Measurements from ENCODE around the gene INSL6. TPM values are rescaled to one million over a fixed set of nuclear protein-coding genes. Genes with fewer than 3 reads are reported as not detected.

Gene INSL6
- total and polyA plus RNA-seq, 2 of the 8 experiments (the other 6 are each of a cell fraction or from before 2014, with no cell fraction given) = not detected

GRCh38 chr9:5122516-5122915 is 62.9 kb downstream of the INSL6 start:
- H2BK20ac ChIP-seq (ENCODE audit: low read length) = no peak overlapping the region
- DNase-seq (ENCODE audit: low read depth in 1 of 2, low spot score in 2 of 2) (no peak), FAIRE-seq (no peak)
- H3K23me2 ChIP-seq (ENCODE audit: low read depth, low read length) = no peaks in the 10 kb centered on the region
- no peak overlapping the region for H3K4me3 ChIP-seq (ENCODE audit: extremely low read depth in 1 of 4, insufficient read depth in 2 of 4, low read depth in 3 of 4, low read length in 4 of 4)
- H2BK12ac ChIP-seq (ENCODE audit: low read depth, low read length) = no peak overlapping the region
- H3K79me2 ChIP-seq (ENCODE audit: control insufficient read depth in 1 of 2, insufficient read depth in 2 of 2, low read length in 2 of 2) = no peaks in the 10 kb centered on the region
- H4K5ac ChIP-seq (ENCODE audit: insufficient read length, low read depth, low read length) = no peak overlapping the region
- no peak overlapping the region for H4K91ac ChIP-seq (replicated peaks; ENCODE audit: insufficient read length, low read length)
- no peak overlapping the region for H2AFZ ChIP-seq (ENCODE audit: low read length)
- no peak overlapping the region for H3K56ac ChIP-seq (replicated peaks; ENCODE audit: insufficient read length, low read depth, low read length)
- no peak overlapping the region for H3K4me2 ChIP-seq (ENCODE audit: insufficient read depth in 1 of 2, low read depth in 2 of 2, low read length in 2 of 2)
- H3K9me3 ChIP-seq (ENCODE audit: insufficient read depth in 2 of 2, low read depth in 1 of 2, low read length in 1 of 2) = no peaks in the 10 kb centered on the region
- H3K14ac ChIP-seq (ENCODE audit: insufficient read length) = no peak overlapping the region
- H2BK120ac ChIP-seq (replicated peaks; ENCODE audit: low read depth, low read length) = no peak overlapping the region
- no peak overlapping the region for H3K27ac ChIP-seq (ENCODE audit: low read depth, low read length)
- POLR2A ChIA-PET (ENCODE audit: partially characterized antibody) = no interaction called here
- no peak overlapping the region for H4K8ac ChIP-seq (ENCODE audit: extremely low read depth, insufficient read depth, low read length)
- H3K27me3 ChIP-seq (replicated peaks in 1 of 4; ENCODE audit: control insufficient read depth in 3 of 4, extremely low read depth in 1 of 4, insufficient read depth in 3 of 4, low read length in 3 of 4) = no peaks in the 10 kb centered on the region
- no peaks in the 10 kb centered on the region for H3K36me3 ChIP-seq (ENCODE audit: control insufficient read depth in 2 of 4, insufficient read depth in 4 of 4, low read length in 3 of 4)
- H3K23ac ChIP-seq (ENCODE audit: insufficient read length) = no peak overlapping the region
- TF ChIP-seq HDAC2 (IDR thresholded peaks at IDR 0.05; ENCODE audit: borderline replicate concordance in 1 of 2, low read depth in 2 of 2, low read length in 2 of 2) (no peak), CHD1 (IDR thresholded peaks at IDR 0.05; ENCODE audit: low read depth, low read length) (no peak), RBBP5 (IDR thresholded peaks at IDR 0.05; ENCODE audit: borderline replicate concordance, low read depth, low read length) (no peak), RFX5 (IDR thresholded peaks at IDR 0.05; ENCODE audit: borderline replicate concordance, low read depth, low read length) (no peak), GABPA (IDR thresholded peaks at IDR 0.05; ENCODE audit: borderline replicate concordance, insufficient read depth, low read length) (no peak), ATF2 (IDR thresholded peaks at IDR 0.05; ENCODE audit: low read length) (no peak)
- no peak overlapping the region for H3K18ac ChIP-seq (ENCODE audit: extremely low read depth, low read length)
- no peaks in the 10 kb centered on the region for H4K20me1 ChIP-seq (replicated peaks in 1 of 2; ENCODE audit: control insufficient read depth in 1 of 2, insufficient read depth in 2 of 2, low read length in 2 of 2)
- no peaks in the 10 kb centered on the region for H3K79me1 ChIP-seq (ENCODE audit: low read depth, low read length)
- no peak overlapping the region for H2BK15ac ChIP-seq (ENCODE audit: low read length)
- CTCF ChIA-PET (ENCODE audit: partially characterized antibody) = interaction anchor here (0.6 to 0.7 kb wide), 2 partner anchors 33 to 84 kb away, joined by 3 to 6 read pairs; no protein-coding TSS in a partner anchor
- WGBS, 2 experiments (ENCODE audit: extremely low coverage in 1 of 2, insufficient coverage in 1 of 2, insufficient read length in 1 of 2, insufficient replicate concordance in 2 of 2, low coverage in 1 of 2, low lambda C conversion rate in 2 of 2, missing lambda C conversion rate in 1 of 2) = 92% methylated on average over 3 of the region's 3 CpGs; no CpG with 5 or more reads in 1 of the 2 experiments
- H3K9ac ChIP-seq (replicated peaks in 1 of 4; ENCODE audit: extremely low read depth in 1 of 4, low read depth in 3 of 4, low read length in 3 of 4) = no peak overlapping the region
- no peak overlapping the region for H2AK5ac ChIP-seq (ENCODE audit: low read depth, low read length)
- no peak overlapping the region for H3K4ac ChIP-seq (replicated peaks; ENCODE audit: insufficient read length, low read depth, low read length)
- H2BK5ac ChIP-seq (ENCODE audit: low read depth, low read length) = no peak overlapping the region
- H3K4me1 ChIP-seq (replicated peaks in 1 of 4; ENCODE audit: control insufficient read depth in 3 of 4, insufficient read depth in 4 of 4, low read length in 3 of 4) = no peaks in the 10 kb centered on the region

All from H1 (cell line).